GM18517 (cell line): ENCODE measurements around the gene HLX.

Experiments
- ATAC-seq: cut with Tn5 transposase; IDR thresholded peaks from one replicate; pipeline ENCODE4 v1.9.1; 2021; ENCODE audit warnings: mild to moderate bottlenecking, moderate library complexity; ENCODE audit not compliant: unreplicated experiment

Gene HLX

DNA sequence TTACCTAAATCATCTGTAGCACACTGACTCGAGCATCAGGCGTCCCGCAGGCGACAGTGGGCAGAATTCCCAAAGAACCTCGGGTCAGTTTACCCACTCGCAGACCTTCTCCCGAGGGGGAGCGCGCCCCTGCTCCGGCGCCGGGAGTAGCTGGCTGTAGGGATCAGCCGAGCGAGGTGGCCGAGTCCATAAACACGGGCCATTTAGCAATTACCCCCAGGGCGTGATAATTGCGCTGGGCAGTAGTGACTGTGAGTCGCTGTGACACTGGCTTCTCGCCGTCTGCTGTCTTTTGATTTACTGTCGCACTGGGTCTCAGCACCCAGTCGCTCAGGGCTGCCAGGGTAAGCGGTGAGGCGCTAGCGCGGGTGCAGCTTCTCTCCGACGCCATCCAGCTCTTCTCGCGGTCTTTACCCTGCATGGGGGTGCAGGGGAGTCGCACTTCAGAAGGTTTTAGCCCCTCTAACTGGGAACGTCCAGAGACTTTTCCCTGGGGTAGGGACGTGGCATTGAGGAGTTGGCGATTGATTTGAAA is 16.2 kb downstream of the HLX start:
- no peak for ATAC-seq

DNA sequence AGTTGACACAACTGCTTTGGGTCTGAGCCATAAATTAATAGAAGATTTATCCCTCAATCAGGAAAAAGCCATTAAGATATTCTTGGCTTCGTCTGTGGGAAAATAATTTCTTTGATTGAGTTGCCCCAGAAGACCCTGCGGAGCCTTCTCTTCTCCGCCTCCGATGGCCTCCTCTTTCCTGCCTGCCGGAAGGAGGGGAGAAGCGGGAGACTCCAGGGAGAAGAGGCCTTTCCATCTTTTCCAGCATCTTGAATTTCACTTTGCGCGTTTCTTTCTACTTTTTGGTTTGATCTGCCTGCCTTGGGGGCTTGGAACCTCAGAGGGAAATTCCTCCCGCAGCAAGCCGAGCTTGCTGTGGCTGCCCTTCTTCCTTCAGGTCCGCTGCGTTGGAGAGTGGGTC is 16.8 kb downstream of the HLX start:
- no peak for ATAC-seq

DNA sequence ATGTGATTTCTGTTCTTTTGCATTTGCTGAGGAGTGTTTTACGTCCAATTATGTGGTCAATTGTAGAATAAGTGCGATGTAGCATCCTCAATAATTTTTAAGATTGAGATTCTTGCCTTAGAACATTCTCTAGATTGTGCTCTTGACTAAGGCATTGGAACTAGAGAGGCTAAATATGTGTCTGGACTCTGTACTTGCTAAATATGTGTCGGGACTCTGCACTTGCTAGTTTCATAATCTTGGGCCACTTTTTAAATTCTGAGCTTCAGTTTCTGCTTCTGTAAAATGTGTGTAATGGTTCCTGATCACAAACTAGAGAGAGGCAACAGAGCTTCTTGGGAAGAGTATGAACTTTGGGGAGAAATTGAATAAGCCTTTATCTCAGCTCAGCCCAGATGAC is 21.6 kb downstream of the HLX start:
- ATAC-seq = no peak

DNA sequence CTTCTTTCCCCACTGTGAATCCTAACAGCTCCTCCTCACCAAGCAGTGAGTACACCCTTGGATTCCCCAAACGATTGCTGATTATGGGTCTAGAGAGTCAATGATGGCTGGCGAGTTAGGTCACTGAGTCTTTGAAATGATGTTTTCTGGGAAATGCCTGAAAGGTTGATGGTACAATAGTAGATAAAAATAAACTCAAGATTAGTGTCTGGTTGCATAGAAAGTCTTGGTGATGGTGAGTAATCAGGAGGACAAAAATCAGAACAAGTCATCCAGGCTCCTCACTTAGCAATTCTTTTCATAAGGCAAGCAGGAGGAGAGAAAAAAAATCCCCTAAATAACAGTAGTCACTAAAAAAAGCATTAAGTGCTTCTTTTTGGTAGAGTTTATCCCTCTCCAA is 22.6 kb downstream of the HLX start:
- no peak for ATAC-seq

DNA sequence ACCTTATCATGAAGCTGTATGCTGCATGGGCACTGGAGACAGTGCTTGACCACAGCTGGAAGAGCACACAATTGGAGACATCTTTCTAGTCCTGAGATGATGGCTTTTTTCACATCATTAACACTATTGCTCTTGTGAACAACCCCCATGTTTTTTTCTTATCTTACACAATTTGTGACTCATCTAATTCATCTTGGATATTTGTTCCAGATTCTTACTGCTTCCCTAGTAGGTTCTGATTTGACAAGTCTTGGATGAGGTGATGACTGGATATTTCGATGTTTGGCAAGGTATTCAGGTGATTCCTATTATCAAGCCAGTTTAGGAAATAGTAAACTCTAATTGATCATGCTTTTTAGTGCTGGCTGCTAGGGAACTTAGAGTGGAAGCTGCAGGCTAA is 23.7 kb downstream of the HLX start:
- no peak for ATAC-seq

DNA sequence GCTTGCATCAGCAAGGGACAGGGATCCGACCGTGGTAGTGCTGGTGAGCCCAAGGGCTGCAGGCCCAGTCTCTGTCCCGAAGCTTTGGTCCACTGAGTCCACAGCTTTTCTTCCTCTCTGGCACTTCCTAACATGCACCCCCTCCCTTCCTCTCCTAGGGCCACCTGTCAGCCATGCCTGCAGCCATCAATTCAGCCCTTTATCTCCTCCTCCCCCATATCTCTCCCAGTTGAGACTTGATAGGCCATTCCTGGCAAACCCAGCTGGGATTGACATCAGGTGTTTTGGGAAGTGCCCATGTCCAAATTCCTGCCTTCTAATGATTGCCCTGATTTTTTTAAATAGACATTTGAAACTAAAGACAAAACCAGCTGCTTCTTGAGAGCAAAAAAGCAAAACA is 25.6 kb downstream of the HLX start:
- ATAC-seq = no peak

DNA sequence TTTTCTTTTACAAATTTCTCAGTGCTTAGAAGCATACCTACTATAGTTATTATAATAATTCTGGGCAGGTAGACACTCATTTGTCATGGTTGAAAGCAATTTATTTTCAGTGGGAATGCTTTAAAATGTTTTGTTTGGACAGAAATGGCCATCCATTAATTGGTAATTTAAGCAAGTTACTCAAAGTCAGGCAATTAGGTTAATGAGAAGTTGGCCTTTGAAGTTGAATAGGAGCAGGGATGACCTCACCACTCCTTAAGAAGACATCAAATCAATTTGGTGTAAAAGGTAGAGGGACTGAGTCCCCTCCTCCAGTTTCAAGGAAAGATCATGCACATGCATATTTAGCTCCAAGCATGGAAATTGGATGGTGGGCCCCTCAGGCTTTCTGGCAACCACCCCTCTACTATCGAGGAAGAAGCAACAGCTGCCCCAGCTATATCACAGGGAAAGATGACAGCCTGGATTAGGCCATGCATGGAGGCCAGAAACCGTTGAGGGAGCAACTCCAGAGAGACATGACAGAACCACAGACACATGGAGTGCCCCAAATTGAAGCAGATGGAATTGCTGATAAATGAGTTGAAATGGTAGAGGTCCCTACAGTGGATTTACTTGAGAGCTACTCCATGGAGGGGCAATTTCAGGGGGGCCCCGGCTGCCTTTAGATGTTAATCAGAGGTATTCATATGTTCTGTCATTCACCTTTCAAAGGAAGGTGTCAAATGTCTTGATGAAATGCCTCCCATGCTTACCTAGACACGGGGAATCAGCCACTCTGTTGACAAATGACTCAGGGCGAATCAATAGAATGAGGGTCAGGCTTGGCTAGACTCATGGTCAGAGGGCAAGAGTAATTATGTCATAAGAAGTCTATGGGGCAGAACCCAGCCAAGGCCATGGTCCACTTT is 26.7 kb downstream of the HLX start:
- ATAC-seq = no peak

DNA sequence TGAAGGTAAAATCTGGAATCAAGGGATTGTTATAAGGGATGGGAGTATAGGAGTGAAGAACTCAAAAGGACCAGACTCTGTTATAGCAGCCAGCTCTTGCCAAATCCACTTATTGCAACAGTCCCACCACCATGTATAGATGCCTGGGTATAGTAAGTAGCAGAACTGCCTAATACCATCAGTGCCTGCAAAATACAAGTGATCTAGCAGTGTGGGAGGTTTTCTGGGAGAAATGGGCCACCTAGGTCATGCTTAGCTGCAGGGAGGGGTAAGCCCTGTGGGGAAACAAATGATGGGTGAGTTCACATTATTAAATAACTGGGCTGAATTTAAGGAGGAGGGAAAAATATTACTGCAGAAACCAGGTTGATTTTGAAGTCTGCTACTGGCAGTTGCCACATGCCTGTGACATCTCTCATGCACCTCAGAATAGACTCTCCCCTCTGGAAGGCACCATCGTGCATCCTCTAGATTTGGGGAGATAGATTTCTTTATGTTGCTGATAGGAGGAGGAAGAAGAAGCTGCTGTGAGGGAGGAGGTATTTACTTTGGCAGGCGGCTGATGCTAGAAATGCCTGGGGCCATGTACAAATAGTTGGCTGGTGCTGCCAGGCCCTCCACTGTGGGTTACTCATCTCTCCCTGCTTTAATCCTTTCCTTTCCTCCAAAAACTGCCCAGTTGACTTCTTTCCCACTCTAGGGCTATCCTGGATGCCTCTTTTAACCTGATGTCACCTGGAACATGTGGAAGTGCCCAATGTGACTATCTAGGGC is 27.5 kb downstream of the HLX start:
- ATAC-seq = no peak

DNA sequence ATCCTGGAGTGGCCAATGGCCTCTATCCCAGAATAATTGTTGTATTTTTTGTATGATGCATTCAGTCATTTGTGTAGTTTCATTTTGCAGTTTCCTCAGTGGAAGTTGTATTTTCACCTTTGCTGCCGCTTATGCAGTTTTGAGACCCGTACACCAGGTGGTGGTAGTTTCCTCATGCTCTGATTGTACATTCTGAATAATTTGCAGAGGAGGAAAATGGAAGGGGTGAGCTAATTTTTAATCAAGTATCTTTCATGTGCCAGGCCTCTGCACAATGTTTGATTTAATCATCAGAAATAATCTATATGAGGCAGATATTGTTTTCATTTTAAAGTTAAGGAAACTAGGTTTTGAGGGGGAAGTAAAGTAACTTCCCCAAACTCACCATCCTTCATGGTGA is 29.5 kb downstream of the HLX start:
- ATAC-seq = no peak

DNA sequence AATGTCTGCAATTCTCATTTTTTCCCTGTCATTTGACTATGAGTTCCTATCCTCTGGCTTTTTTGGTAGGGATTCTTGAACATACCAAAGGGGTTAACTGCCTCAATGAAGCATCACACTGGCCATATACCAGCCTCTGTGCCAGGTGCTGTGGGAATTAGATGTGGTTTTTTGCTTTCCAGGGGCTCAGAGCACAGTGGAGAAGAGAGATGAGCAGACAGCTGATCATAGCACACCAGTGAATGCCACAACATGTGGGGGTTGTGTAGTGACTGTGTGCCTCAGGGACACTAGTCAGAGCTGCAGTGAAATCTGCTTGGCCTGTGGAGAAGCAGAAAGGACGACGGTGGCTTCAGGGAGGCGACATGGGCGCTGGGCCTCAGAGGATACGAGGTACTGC is 30.8 kb downstream of the HLX start:
- ATAC-seq = no peak

DNA sequence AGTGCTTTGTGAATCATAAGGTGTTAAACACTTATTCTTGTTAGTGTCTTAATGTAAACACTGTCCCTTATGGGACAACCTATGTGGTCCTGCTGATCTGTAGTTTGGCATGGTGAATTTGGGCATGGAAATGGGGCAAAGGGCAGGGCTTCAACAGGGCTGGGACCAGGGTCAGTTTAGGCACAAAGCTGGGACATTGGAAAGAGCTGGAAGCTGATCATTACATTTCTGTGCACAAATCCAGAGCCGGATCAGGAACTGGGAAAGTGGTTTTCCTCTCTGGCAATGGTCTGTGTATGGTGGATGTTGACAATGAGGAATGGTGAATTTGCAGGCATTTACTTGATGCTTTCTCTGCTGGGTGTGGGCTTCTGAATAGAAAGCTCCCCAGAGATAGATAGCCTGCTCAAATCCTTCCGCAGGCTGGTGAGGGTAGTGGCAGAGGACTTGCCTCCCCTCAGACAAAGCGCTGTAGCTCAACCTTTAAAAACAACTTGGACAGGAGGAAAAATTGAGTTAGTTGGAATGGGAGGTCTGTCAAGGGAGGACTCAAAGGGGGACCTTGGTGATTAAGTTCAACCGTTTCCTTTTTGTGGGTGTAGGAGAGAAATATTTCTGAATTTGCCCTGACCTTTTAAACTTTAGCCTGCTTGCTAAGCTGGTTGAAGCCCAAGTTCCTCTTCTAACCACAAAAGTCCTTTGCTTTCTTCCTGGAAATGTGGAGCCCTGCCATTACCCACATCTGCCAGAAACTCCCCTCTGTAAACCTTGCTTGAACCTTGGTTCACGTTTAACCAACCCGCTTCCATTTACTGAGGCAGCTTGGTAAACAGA is 35.3 kb downstream of the HLX start:
- ATAC-seq = no peak

DNA sequence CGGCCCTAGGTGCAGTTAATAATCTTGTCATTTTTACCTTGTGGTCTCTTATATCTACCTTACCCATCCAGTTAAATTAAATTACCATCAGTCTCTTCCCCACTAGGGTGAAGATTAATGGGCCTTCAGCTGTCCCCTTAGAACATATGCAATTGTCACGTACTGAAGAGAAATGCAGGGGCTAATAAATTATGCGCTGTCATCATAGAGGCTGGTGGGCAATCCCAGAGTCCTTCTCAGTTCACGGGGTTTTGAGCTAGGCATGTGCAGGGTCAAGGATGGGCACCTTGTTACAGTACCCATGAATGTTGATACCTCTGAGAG is 35.8 kb downstream of the HLX start:
- no peak for ATAC-seq

DNA sequence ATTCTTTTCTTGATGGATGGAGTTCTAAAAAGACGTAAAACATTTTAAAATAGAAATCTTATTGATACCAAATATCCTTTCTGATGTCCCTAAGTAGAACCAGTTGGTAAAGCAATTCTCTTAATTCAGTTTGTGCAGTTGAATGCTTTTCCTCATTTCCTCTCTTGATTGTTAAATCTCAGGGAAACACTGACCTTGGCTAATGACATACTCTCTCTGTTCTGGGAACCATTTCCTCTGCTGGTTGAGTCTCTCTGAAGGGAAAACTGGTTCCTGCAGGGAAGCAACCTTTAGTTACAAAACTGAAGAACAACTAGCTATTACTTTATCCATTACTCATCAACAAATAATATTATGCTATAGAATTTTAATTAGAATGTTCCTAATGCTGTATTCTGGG is 36.7 kb downstream of the HLX start:
- ATAC-seq = no peak

DNA sequence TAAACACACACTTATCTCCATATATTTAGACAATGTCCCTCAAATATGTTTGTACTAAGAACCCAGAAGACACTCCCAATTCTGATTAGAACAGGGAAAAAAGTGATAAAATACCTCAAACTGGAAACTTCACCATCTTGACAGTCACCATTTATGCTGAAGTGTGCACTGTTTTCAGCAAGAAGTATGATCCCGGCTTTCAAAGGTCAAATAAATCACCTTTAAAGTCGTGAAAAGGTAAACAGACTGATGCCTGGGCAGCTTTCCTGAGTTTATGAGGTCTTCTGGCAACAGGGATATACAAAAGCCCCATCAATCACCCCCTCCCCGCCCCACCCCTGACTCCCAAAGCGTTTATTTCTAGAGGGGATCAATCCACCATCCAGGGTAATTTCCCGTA is 37.9 kb downstream of the HLX start:
- no peak for ATAC-seq

DNA sequence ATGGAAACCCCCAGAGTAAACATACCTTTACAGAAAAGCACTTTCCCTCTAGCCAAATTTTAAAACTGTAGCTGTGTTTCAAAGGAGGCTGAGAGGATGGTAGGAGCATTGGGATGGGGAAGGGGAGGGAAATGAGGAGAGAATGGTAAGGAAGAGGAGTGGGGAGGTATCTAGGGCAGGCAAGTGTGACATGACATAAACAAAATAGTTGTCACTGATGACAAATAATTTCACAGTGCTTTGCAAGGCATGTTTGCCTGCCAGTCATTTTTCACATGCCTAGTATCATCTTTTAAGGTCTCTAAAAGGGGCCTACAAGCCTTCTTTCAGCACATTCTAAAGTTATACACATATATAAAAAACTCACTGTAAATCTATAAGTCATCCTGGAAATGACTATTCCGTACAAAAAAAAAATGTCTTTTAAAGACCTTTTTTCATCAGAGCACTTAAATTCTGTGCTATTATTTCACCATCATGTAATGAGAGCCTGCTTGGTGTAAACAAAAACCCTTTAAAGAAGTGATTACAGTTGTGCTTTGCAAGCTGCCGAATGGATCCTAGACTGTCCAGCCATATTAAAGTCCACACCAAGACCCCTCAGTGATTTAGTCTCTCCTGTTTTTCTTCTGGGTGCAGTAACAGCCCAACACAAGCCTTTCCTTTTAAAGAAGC is 38.4 kb downstream of the HLX start:
- no peak for ATAC-seq

DNA sequence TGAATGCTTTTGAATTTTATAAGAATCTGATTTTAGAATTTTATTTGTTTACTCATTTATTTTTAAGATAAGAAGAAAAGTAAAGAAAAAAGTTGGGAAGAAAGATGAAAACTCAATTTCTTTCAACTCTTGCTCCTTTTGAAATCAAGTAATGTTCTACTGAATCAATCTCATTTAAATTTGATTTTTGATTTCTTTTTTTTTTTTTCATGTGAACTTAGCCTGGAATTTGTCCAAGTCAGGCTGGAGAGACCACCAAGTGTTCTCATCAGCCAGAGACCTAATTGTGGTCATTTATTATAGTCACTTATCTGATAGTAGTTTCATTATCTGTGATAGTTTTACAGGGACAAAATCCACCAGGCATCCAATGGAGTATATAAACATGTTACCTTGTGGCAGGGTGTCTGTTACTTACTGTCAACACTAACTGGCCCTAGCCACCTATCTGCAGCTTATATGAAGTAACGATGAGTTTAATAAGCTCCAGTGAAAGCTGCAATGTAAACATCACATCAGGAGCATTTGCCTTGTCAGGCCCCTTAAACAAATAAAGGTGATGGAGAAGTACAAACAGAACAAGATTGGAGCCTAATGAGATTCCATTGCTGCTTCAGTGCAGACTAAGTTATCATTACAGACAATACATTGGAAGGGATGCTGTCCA is 39.2 kb downstream of the HLX start:
- no peak for ATAC-seq

DNA sequence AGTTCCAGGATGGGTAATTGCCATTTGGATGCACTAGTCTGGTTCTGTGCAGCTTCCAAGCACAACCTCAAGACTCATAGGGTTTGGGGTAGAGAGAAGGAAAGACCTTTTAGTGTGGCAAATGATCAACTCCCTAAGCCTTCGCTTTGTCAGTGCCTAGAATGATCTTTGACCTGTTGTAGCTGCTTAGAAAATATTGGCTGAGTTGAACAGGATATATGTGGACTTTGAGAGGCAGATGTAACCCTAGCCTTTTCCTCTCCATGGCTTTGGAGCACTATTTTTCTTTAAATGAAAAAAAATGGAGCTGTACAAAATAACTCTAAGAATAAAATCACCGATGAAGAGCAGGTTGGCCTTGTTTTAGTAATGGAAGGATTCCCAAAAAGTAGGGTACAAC is 41.7 kb downstream of the HLX start:
- no peak for ATAC-seq

DNA sequence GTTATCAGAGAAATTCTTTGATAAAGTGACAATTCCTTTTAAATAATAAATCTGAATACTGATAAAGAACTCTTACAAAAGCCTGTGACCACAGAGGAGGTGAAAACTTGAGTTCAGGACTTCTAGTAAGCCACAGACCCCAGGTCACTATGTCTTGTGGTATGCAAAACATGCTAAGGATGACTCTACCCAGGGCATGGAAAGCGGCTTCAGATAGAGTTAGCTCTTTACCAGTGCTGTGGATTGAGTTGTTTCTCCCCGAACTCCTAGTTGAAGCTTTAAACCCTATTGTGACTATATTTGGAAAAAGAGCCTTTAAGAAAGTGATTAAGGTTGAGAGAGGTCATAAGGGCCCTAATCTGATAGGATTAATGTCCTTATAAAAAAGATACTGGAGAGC is 42.3 kb downstream of the HLX start:
- no peak for ATAC-seq

DNA sequence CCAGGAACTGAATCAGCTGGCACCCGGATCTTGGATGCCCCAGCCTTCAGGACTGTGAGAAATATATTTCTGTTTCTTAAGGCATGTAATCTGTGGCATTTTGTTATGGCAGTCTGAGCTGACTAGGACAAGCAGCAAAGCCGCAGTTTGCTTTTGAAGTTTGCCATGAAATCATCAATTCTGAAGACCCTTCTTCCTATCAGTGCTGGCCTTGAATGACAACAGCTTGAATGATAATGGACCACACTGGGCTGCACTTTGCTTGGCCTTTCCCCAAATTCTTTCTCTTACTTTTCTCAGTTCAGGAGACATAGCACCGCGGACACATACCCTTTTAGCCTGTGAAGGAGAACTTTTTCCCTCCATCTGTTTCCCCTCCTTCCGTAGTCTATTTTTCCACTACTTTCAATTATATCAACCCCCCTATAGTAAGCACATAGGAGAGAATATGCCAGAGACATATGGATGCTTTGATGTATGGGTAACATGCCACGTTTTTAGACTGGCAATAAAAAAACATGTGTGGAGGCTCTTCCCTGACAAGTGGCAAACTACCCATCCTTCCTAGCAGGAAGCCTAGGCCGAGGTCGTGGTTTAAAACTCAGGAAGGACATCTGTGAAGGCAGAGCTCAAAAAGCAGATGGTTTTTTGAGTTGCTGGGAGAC is 42.9 kb downstream of the HLX start:
- ATAC-seq = no peak

DNA sequence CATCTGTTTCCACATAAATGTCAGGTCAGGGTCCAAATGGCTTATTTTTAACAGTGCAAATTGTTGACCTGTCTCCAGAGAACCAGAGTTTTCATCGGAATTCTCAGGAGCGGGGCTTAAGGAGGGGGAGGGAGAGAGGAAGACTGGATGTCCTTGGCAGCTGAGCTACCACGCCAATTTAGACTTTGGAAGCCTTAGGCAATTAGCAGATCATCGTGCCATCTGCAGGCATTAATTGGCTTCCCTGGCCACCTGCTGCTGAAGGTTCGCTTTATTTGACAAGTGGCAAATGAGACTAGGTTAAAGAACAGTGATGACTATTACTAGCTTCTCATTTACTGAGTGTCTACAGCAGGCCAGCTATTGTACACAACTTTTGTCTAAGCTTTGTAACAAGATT is 43.7 kb downstream of the HLX start:
- ATAC-seq = no peak
